HCT116 (cell line): ENCODE data around the gene ITGA1. TPM values are rescaled to one million over a fixed set of nuclear protein-coding genes. Genes with fewer than 3 reads are reported as not detected.

Source experiments
- ATAC-seq: fragments of 200-7000 bp; cut with Tn5 transposase; 2 replicates; pipeline ENCODE4 v1.9.1; 2020; ENCODE audit warnings: mild to moderate bottlenecking, moderate library complexity
- BruUV-seq: library from RNA; stranded (reverse); fragments of 400-500 nt; replicated peaks from 2 replicates; lab custom pipeline; 2021; lab: Mats Ljungman, UMichigan
- CTCF ChIA-PET: fragments of 300-600 bp; sonication (Branson Sonifier 250); formaldehyde crosslinking; loops from one replicate; lab custom pipeline; 2021; ENCODE audit warnings: antibody characterized with exemption; lab: Charles Lee
- POLR2A ChIA-PET: fragments of 300-600, 350-600 bp; sonication (Branson Sonifier 250); formaldehyde crosslinking; loops from one replicate; lab custom pipeline; 2021; ENCODE audit warnings: antibody characterized with exemption; lab: Charles Lee
- RAD21 ChIA-PET, 2 experiments: fragments of 300-600 bp; sonication (Branson Sonifier 250); formaldehyde crosslinking; loops; one replicate each; lab custom pipeline; 2023; ENCODE audit warnings: low total read pairs in 2 of 2; ENCODE audit not compliant: uncharacterized antibody in 2 of 2, unreplicated experiment in 2 of 2, low non-redundant PET in 1 of 2; lab: Charles Lee
- DNase-seq: peaks from one replicate; pipeline ENCODE4 v3.0.0-alpha.2; 2010; ENCODE audit warnings: low read depth, low spot score
- H2AFZ ChIP-seq: fragments of 200-600 bp; shearing (Covaris generic), sonication (generic); 2 replicates; pipeline ENCODE4 v1.6.1; 2017; ENCODE audit warnings: low read depth, mixed run types, mixed read lengths, antibody characterized with exemption, low read length; ENCODE audit not compliant: poor library complexity, severe bottlenecking
- H3K27ac ChIP-seq: 2 replicates; pipeline ENCODE4 v1.5.1; 2012; ENCODE audit warnings: low read depth, low read length
- H3K27me3 ChIP-seq: fragments of 200-600 bp; sonication (generic); 2 replicates; pipeline ENCODE4 v1.6.1; 2016; ENCODE audit warnings: mixed run types, low read length, mixed read lengths; ENCODE audit not compliant: insufficient read depth
- H3K36me3 ChIP-seq, 2 experiments: fragments of 200-500 bp in 1 of 2; fragments of 200-600 bp in 1 of 2; sonication (Bioruptor generic) in 1 of 2; sonication (generic) in 1 of 2; 2 replicates each; pipeline versions ENCODE4 v1.5.1 to v1.6.1; 2014 to 2016; ENCODE audit warnings: low read length in 2 of 2, inconsistent platforms in 1 of 2, mixed read lengths in 1 of 2, mixed run types in 1 of 2; ENCODE audit not compliant: insufficient read depth in 2 of 2, control insufficient read depth in 1 of 2
- H3K4me1 ChIP-seq, 2 experiments: fragments of 200-600 bp in 1 of 2; sonication (generic) in 1 of 2; 2 replicates each; pipeline versions ENCODE4 v1.5.1 to v1.6.1; 2012 to 2017; ENCODE audit warnings: low read length in 2 of 2, inconsistent platforms in 1 of 2, mild to moderate bottlenecking in 1 of 2, mixed read lengths in 1 of 2, mixed run types in 1 of 2, moderate library complexity in 1 of 2; ENCODE audit not compliant: insufficient read depth in 2 of 2, control insufficient read depth in 1 of 2
- H3K4me2 ChIP-seq: fragments of 200-600 bp; sonication (generic); 2 replicates; pipeline ENCODE4 v1.6.1; 2017; ENCODE audit warnings: mixed run types, low read length, mixed read lengths
- H3K4me3 ChIP-seq, 2 experiments: fragments of 200-600 bp in 1 of 2; sonication (generic) in 1 of 2; replicated peaks in 1 of 2; 2 replicates each; pipeline ENCODE4 v1.5.1; 2011 to 2016; ENCODE audit warnings: low read length in 2 of 2, control low read depth in 1 of 2, low read depth in 1 of 2, mild to moderate bottlenecking in 1 of 2, mixed read lengths in 1 of 2, mixed run types in 1 of 2
- H3K79me2 ChIP-seq: fragments of 200-600 bp; sonication (generic); 2 replicates; pipeline ENCODE4 v1.6.1; 2017; ENCODE audit warnings: mild to moderate bottlenecking, mixed run types, low read length, moderate library complexity, mixed read lengths; ENCODE audit not compliant: insufficient read depth
- H3K9ac ChIP-seq: fragments of 200-600 bp; sonication (generic); 2 replicates; pipeline ENCODE4 v1.6.1; 2016; ENCODE audit warnings: low read length, mixed read lengths
- H3K9me2 ChIP-seq: fragments of 200-600 bp; sonication (generic), shearing (Covaris generic); 2 replicates; pipeline ENCODE4 v1.6.1; 2017; ENCODE audit warnings: mixed run types, mild to moderate bottlenecking, moderate library complexity; ENCODE audit not compliant: insufficient read depth
- H3K9me3 ChIP-seq, 2 experiments: fragments of 200-500 bp in 1 of 2; fragments of 200-600 bp in 1 of 2; sonication (Bioruptor generic) in 1 of 2; sonication (generic) in 1 of 2; 2 replicates each; pipeline ENCODE4 v1.6.1; 2014 to 2017; ENCODE audit warnings: low read length in 2 of 2, mixed read lengths in 2 of 2, inconsistent platforms in 1 of 2, low read depth in 1 of 2, mild to moderate bottlenecking in 1 of 2, mixed run types in 1 of 2, moderate library complexity in 1 of 2; ENCODE audit not compliant: control insufficient read depth in 1 of 2, insufficient read depth in 1 of 2
- H4K20me1 ChIP-seq: fragments of 200-600 bp; sonication (generic), shearing (Covaris generic); 2 replicates; pipeline ENCODE4 v1.6.1; 2017; ENCODE audit warnings: mixed run types, mild to moderate bottlenecking, moderate library complexity; ENCODE audit not compliant: insufficient read depth
- ELF1 ChIP-seq: IDR thresholded peaks from 2 replicates; pipeline ENCODE4 v1.6.1; 2012; ENCODE audit warnings: low read depth, borderline replicate concordance
- RAD21 ChIP-seq: IDR thresholded peaks from 2 replicates; pipeline ENCODE4 v1.6.1; 2012; ENCODE audit warnings: low read depth, mild to moderate bottlenecking
- SP1 ChIP-seq: IDR thresholded peaks from 2 replicates; pipeline ENCODE4 v1.6.1; 2012; ENCODE audit warnings: low read depth
- TCF7L2 ChIP-seq: IDR thresholded peaks from 2 replicates; pipeline ENCODE4 v1.7.0; 2011; ENCODE audit warnings: borderline replicate concordance, inconsistent platforms; ENCODE audit not compliant: insufficient read depth, insufficient read length; ENCODE audit errors: extremely low read depth
- ZFX ChIP-seq: fragments of 450-650 bp; IDR thresholded peaks from 2 replicates; pipeline ENCODE4 v1.6.1; 2017
- ZNF274 ChIP-seq: fragments of 200-500 bp; sonication (Bioruptor generic); IDR thresholded peaks from 2 replicates; pipeline ENCODE4 v1.6.1; 2014; ENCODE audit warnings: mild to moderate bottlenecking, low read depth, low read length, inconsistent platforms
- intact Hi-C: fragments of 100-400 bp; cut with micrococcal nuclease; formaldehyde crosslinking; loops from 2 replicates; pipeline ENCODE4 v1.10.0; 2022
- total RNA-seq: library from RNA; stranded (reverse); gene quantifications from one replicate; pipeline ENCODE4 v1.2.1, GENCODE V29; 2021; ENCODE audit not compliant: unreplicated experiment
- TF ChIP-seq, protein P1 (sequence below): IDR thresholded peaks from 2 replicates; pipeline ENCODE4 v1.6.1; 2012

The ITGA1 gene
- total RNA-seq, 1 experiment from 2014 or later = 1.8 TPM

DNA sequence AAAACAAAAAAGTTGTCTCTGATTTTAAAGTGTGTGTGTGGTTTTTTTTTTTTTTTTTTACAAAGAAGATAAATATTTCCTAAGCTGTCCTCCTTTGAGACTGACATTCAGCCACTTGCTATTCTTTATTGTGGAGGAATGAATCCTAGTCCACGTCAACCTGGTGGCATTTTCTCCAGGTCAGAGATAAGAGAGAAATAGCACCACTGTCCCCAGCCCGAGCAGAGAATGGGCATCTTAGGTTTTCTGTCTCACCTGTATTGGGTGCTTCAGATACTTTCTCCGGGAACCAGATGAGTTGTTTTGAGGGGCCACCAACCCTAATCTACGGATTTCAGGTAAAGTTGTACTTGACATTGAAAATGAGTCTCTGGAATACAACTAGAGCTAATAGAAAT is 202.8 kb downstream of the ITGA1 start:
- ATAC-seq = no peak
- H3K79me2 ChIP-seq = peaks cover 52% of the 10 kb centered on the region
- POLR2A ChIA-PET = no interaction called here
- TF ChIP-seq SP1 = no peak
- TF ChIP-seq, protein P1, sequence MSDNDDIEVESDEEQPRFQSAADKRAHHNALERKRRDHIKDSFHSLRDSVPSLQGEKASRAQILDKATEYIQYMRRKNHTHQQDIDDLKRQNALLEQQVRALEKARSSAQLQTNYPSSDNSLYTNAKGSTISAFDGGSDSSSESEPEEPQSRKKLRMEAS = no peak
- TF ChIP-seq ZFX = no peak
- TF ChIP-seq ZNF274 = no peak
- TF ChIP-seq, all 23 proteins: peak for 0
- Histone ChIP-seq H3K36me3 (peaks cover 0 to 8% of the 10 kb centered on the region in 2 experiments; a peak in 1 of 4 replicates), H3K4me2 (peak overlapping the region; percentile 92), H3K9me2 (no peaks in the 10 kb centered on the region), H2AFZ (no peak overlapping the region), H3K9ac (peak overlapping the region; percentile 69), H3K4me3 (peak overlapping the region; percentile 84 to 87), H4K20me1 (no peaks in the 10 kb centered on the region), H3K4me1 (peaks cover 31 to 40% of the 10 kb centered on the region in 2 experiments), H3K9me3 (no peaks in the 10 kb centered on the region), H3K27ac (no peak overlapping the region), H3K27me3 (no peaks in the 10 kb centered on the region)
- no peak for DNase-seq
- no TSS peak for BruUV-seq
- ChIA-PET RAD21 (interaction anchor here in 1 of 2 experiments (1.4 kb wide), 1 partner anchor 42 kb away, joined by 3 read pairs; no protein-coding TSS in a partner anchor), CTCF (interaction anchor here (1.3 kb wide), 1 partner anchor 42 kb away, joined by 7 read pairs; no protein-coding TSS in a partner anchor)
- intact Hi-C loops = no loop called here

DNA sequence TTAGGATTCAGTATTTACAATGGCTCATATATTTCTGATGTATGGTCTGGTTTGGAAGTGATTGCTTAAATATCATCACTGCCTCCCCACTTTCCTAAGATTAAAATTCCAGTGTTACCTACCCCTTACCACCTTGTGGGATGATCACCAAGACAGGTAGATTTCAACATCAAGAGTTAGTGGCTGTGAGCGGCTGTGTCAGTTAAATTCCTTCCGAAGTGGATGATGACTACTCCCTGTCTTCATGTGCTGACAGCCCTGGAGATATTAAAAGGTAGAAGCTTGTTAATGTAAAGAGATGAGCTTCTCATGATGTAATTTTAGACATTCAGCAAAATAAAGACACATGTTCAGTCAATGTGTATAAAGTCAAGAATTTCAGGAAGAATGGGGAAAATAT is 205.7 kb downstream of the ITGA1 start:
- ChIA-PET CTCF (no interaction called here), POLR2A (no interaction called here), RAD21 (no interaction called here)
- H3K27ac ChIP-seq = no peak overlapping the region
- H3K27me3 ChIP-seq = no peaks in the 10 kb centered on the region
- BruUV-seq = no TSS peak
- no peak overlapping the region for H3K4me2 ChIP-seq
- no peak overlapping the region for H3K4me3 ChIP-seq
- peaks cover 65% of the 10 kb centered on the region for H3K79me2 ChIP-seq
- H3K9me2 ChIP-seq = no peaks in the 10 kb centered on the region
- no peak overlapping the region for H3K9ac ChIP-seq
- H4K20me1 ChIP-seq = 0 out of 2 replicates have a peak, but pooled peaks cover 4% of the 10 kb centered on the region
- TF ChIP-seq ZFX (no peak), ELF1 (no peak), ZNF274 (no peak), RAD21 (no peak), TCF7L2 (no peak)
- H3K9me3 ChIP-seq = no peaks in the 10 kb centered on the region
- intact Hi-C loops = no loop called here
- no peak overlapping the region for H2AFZ ChIP-seq
- ATAC-seq (no peak), DNase-seq (no peak)
- peaks cover 0 to 8% of the 10 kb centered on the region in 2 experiments; a peak in 1 of 4 replicates for H3K36me3 ChIP-seq
- peaks cover 11 to 13% of the 10 kb centered on the region in 2 experiments for H3K4me1 ChIP-seq
